Subcutaneous adipose tissue (tissue), 4 donors: ENCODE data around the gene TENT5C. TPM values are rescaled to one million over a fixed set of nuclear protein-coding genes. Genes with fewer than 3 reads are reported as not detected.

ENCODE experiments used
- total RNA-seq, 4 donors: library from RNA; depleted of rRNA; stranded (reverse); fragments of >200 nt; gene quantifications; one replicate each; pipeline ENCODE4 v1.1.0, GENCODE V29; 2016
- TF ChIP-seq, protein P1 (sequence below): fragments of 450-650 bp; IDR thresholded peaks from one replicate; pipeline ENCODE4 v1.5.1; 2016; ENCODE audit warnings: low read depth, mild to moderate bottlenecking, control low read depth, antibody characterized with exemption, moderate library complexity

TENT5C gene
- total RNA-seq, 4 donors from 2014 or later: 1.0 to 3.1 (median 2.3) TPM

DNA sequence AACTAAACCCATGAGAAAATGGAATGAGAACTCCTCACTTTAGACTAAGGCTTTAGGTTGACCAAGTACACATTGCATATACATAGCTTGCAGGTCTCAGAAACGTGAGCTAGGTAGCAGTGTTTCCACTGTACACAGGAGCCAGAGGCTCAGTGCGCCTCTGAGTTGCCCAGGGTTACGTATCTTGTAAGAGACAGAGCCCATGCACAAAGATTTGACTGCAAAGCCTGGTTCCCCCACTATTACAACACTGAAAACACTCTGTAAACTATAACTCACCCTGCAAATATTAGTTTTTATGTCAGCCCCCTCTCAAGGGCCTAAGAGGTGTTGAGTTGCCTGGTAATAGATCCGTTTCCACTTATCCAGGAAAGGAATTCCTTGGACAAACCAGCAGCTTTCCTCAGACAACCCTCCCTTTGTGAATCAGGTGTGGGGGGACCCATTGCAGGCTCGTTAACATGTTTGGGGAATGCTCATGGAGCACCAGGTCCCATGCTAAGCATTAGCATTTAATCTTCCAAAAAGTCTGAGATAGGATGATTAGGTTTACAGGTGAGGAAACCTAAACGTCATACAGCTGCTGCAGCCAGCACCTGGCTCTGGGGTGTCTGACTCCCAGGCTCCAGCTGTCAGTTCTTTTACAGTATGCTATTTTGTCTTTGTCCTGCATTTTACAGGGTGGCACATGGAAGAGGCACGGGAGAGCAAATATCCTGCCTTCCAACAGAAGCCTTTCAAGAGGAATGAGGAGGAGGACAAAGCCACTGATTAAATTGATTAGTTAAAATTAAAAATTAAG, 25.7 kb downstream of the TENT5C start:
- TF ChIP-seq, protein P1, sequence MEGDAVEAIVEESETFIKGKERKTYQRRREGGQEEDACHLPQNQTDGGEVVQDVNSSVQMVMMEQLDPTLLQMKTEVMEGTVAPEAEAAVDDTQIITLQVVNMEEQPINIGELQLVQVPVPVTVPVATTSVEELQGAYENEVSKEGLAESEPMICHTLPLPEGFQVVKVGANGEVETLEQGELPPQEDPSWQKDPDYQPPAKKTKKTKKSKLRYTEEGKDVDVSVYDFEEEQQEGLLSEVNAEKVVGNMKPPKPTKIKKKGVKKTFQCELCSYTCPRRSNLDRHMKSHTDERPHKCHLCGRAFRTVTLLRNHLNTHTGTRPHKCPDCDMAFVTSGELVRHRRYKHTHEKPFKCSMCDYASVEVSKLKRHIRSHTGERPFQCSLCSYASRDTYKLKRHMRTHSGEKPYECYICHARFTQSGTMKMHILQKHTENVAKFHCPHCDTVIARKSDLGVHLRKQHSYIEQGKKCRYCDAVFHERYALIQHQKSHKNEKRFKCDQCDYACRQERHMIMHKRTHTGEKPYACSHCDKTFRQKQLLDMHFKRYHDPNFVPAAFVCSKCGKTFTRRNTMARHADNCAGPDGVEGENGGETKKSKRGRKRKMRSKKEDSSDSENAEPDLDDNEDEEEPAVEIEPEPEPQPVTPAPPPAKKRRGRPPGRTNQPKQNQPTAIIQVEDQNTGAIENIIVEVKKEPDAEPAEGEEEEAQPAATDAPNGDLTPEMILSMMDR: no peak

GRCh38 chr1:117632269-117633067, 26.6 kb downstream of the TENT5C start:
- TF ChIP-seq, protein P1: no peak

- TF ChIP-seq, protein P1: no peak
Observed at GRCh38 chr1:117633068-117633345, 27.2 kb downstream of the TENT5C start.

DNA sequence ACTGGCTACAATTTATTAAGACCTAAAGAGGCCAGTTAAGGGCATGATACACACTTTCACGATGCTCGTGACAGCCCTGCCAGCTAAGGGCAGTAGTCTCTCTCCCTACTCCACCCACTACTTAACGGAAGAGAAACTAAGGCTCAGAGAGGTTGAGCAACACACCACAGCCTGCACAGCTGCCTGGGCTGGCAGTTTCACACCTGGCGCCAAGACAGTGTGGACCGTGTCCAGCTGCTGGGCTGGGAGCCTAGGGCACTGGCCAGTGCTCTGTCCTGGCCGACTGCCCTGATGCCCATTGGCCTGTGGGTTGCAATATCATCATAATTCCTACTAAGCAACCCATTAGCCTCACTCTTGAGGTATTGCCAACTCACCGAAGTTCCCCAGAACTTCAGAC, 27.6 kb downstream of the TENT5C start:
- TF ChIP-seq, protein P1: no peak

- TF ChIP-seq, protein P1: no peak
Observed at GRCh38 chr1:117633936-117634335, 28.1 kb downstream of the TENT5C start.

GRCh38 chr1:117634631-117635030, 28.8 kb downstream of the TENT5C start:
- TF ChIP-seq, protein P1: no peak

DNA sequence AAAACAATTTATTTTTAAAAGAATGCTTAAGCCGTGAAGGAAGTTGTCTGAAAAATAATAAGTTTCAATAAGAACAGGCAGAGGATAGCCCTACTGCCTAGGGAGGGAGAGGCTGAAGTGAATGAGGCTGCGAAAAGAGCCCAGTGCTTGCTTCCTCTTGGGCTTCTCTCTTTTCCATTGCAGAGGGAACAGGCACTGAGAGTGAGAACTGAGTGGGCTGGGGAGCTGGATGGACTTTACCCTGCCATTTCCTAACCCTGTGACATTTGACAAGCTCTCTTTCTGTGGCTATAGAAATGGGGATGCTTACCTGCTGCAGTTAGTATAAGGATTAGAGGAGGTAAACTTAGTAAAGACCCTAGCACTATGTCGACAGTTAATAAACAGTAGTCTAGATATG, 30.0 kb downstream of the TENT5C start:
- TF ChIP-seq, protein P1: no peak
